ENCODE data around the gene LRFN2.

Gene LRFN2

GRCh38 chr6:40509716-40510260 lies 77.4 kb downstream of the LRFN2 start:
- DNase-seq, result no peak

- DNase-seq, result no peak
These were observed 78.1 kb downstream of the LRFN2 start for GRCh38 chr6:40509086-40509485.

- DNase-seq, result no peak
These were observed 80.2 kb downstream of the LRFN2 start for GRCh38 chr6:40506954-40507353.

- peak; percentile 15 for DNase-seq
These were observed 81.9 kb downstream of the LRFN2 start for GRCh38 chr6:40505191-40505810.

- DNase-seq, result no peak
These were observed 82.9 kb downstream of the LRFN2 start for GRCh38 chr6:40504274-40504673.

- no peak for DNase-seq
These were observed 86.9 kb downstream of the LRFN2 start for GRCh38 chr6:40500227-40500626.

- no peak for DNase-seq
These were observed 87.9 kb downstream of the LRFN2 start for GRCh38 chr6:40499215-40499614.

GRCh38 chr6:40498148-40498547 lies 89.0 kb downstream of the LRFN2 start:
- DNase-seq, result no peak

- no peak for DNase-seq
These were observed 95.0 kb downstream of the LRFN2 start for GRCh38 chr6:40492187-40492586.

- DNase-seq, result no peak
These were observed 96.7 kb downstream of the LRFN2 start for GRCh38 chr6:40490508-40490907.

- no peak for DNase-seq
These were observed 97.4 kb downstream of the LRFN2 start for GRCh38 chr6:40489798-40490197.

GRCh38 chr6:40486576-40486975 lies 100.6 kb downstream of the LRFN2 start:
- DNase-seq, result no peak

- no peak for DNase-seq
These were observed 101.4 kb downstream of the LRFN2 start for GRCh38 chr6:40485795-40486194.

GRCh38 chr6:40485300-40485699 lies 101.9 kb downstream of the LRFN2 start:
- no peak for DNase-seq

GRCh38 chr6:40484066-40484465 lies 103.1 kb downstream of the LRFN2 start:
- DNase-seq, result no peak

- DNase-seq, result peak; percentile 5
These were observed 104.6 kb downstream of the LRFN2 start for GRCh38 chr6:40482532-40482931.

- DNase-seq, result no peak
These were observed 106.5 kb downstream of the LRFN2 start for GRCh38 chr6:40480678-40481077.

- DNase-seq, result no peak
These were observed 107.5 kb downstream of the LRFN2 start for GRCh38 chr6:40479706-40480105.

GRCh38 chr6:40477246-40478126 lies 109.7 kb downstream of the LRFN2 start:
- peak; percentile 2 for DNase-seq

GRCh38 chr6:40476673-40477072 lies 110.5 kb downstream of the LRFN2 start:
- no peak for DNase-seq

- DNase-seq, result peak; percentile 25
These were observed 112.2 kb downstream of the LRFN2 start for GRCh38 chr6:40474937-40475336.

- DNase-seq, result no peak
These were observed 114.1 kb downstream of the LRFN2 start for GRCh38 chr6:40473026-40473425.

GRCh38 chr6:40472353-40472752 lies 114.8 kb downstream of the LRFN2 start:
- DNase-seq, result peak; percentile 3

- no peak for DNase-seq
These were observed 115.9 kb downstream of the LRFN2 start for GRCh38 chr6:40471243-40471642.
